Mucosa of descending colon (tissue), 3 donors: ENCODE results near the gene TREM1. TPM values are rescaled to one million over a fixed set of nuclear protein-coding genes. Genes with fewer than 3 reads are reported as not detected.

Experiments
- ATAC-seq: fragments of 200-7000 bp; cut with Tn5 transposase; one replicate; pipeline ENCODE4 v1.9.1; 2020; ENCODE audit warnings: mild to moderate bottlenecking, moderate library complexity
- DNase-seq, 3 donors: peaks; one replicate each; pipeline ENCODE4 v3.0.0-alpha.2; 2020
- H3K36me3 ChIP-seq: fragments of 200-600 bp; one replicate; pipeline ENCODE4 v1.8.0; 2021; ENCODE audit warnings: low read depth, mild to moderate bottlenecking
- H3K4me1 ChIP-seq: fragments of 200-600 bp; one replicate; pipeline ENCODE4 v1.8.0; 2021; ENCODE audit warnings: low read depth, mild to moderate bottlenecking
- H3K4me3 ChIP-seq: fragments of 200-600 bp; one replicate; pipeline ENCODE4 v1.8.0; 2021; ENCODE audit warnings: mild to moderate bottlenecking
- H3K9me3 ChIP-seq: fragments of 200-600 bp; one replicate; pipeline ENCODE4 v1.8.0; 2021; ENCODE audit warnings: mild to moderate bottlenecking
- intact Hi-C, 2 donors: fragments of 100-400 bp; cut with DNase I in 1 of 2; cut with micrococcal nuclease in 1 of 2; formaldehyde crosslinking; loops; one replicate each; pipeline versions ENCODE4 v1.11.0 to v1.11.1; 2022; cut with DNase I, micrococcal nuclease
- total RNA-seq, 3 donors: library from RNA; stranded (reverse); fragmentation: NEBNext Ultra II Directional in 2 of 3; extraction: Animal tissue kit (Norgen Biotek cat#: 25700) in 2 of 3; gene quantifications; one replicate each; pipeline versions ENCODE4 v1.2.1 to v1.2.4, GENCODE V29; 2021 to 2023
- TF ChIP-seq, protein P1 (sequence below): fragments of 200-600 bp; IDR thresholded peaks from one replicate; pipeline ENCODE4 v1.8.0; 2022; ENCODE audit warnings: antibody characterized with exemption, mild to moderate bottlenecking
- donor health status: DM: no; HTN: no; CAD: no; lungs with moderate emphysema.
- donor health status: DM: no; HTN: no; CAD: no.
- donor health status: DM: no; HTN: yes; CAD: no.

TREM1 gene
- total RNA-seq, 3 donors from 2014 or later, result 1.2 to 2.0 TPM; not detected in 1

- intact Hi-C loops, result no loop called here
- Histone ChIP-seq H3K4me1 (no peaks in the 10 kb centered on the region), H3K4me3 (no peak overlapping the region), H3K9me3 (no peaks in the 10 kb centered on the region), H3K36me3 (no peaks in the 10 kb centered on the region)
- ATAC-seq (no peak), DNase-seq (no peak)
- TF ChIP-seq, protein P1, sequence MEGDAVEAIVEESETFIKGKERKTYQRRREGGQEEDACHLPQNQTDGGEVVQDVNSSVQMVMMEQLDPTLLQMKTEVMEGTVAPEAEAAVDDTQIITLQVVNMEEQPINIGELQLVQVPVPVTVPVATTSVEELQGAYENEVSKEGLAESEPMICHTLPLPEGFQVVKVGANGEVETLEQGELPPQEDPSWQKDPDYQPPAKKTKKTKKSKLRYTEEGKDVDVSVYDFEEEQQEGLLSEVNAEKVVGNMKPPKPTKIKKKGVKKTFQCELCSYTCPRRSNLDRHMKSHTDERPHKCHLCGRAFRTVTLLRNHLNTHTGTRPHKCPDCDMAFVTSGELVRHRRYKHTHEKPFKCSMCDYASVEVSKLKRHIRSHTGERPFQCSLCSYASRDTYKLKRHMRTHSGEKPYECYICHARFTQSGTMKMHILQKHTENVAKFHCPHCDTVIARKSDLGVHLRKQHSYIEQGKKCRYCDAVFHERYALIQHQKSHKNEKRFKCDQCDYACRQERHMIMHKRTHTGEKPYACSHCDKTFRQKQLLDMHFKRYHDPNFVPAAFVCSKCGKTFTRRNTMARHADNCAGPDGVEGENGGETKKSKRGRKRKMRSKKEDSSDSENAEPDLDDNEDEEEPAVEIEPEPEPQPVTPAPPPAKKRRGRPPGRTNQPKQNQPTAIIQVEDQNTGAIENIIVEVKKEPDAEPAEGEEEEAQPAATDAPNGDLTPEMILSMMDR, result no peak
These were observed 34.7 kb upstream of the TREM1 start for GRCh38 chr6:41321183-41321582.

DNA sequence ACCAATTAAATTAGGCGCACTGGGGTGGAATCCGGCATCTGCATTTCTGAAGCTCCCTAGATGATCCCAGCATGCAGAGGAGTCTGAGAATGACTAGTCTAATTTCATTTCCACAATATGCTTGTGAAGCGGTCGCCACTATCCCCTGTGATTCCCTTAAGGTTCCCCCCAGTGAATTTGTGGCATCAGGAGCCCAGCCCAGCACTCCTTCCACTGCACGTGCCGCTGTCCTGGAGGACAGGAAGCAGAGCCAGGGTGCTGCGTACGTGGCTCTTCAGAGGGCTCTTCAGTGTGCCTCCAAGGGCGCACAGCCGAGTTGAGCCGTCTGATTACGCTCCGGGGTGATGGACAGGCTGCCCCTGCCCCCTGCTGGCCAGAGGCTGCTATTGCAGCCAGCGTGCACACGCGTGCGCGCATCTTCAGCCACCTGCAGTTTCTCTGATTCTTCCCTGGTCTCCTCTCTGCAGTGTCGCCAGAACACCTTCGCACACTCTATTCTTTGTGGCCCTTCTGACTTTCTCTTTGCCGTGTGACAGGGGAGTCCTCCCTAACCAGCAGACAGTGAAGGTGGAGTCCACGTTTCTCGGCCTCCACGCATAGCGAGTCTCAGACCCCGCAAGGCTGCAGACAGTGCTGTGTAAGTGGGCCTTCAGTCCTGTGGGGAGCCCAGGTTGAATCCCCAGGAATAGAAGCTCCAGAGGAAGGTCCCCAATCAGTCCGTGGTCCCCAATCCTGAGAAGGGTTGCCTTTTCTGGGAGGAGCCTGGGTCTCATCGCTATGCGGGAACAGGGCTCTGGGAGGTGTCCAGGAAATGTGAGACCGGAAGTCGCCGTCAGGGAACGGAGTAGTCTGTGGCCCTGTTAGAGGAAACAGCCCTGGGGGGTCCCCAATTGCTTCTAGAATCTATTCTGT, 32.4 kb upstream of the TREM1 start:
- TF ChIP-seq, protein P1, result peak; percentile 99
- H3K4me3 ChIP-seq, result no peak overlapping the region
- H3K4me1 ChIP-seq, result no peaks in the 10 kb centered on the region
- DNase-seq (peak; percentile 85 to 88 (median 87)), ATAC-seq (peak; percentile 97)
- H3K36me3 ChIP-seq, result no peaks in the 10 kb centered on the region
- intact Hi-C loops, result no loop called here
- no peaks in the 10 kb centered on the region for H3K9me3 ChIP-seq

- no peaks in the 10 kb centered on the region for H3K9me3 ChIP-seq
- no peaks in the 10 kb centered on the region for H3K4me1 ChIP-seq
- H3K4me3 ChIP-seq, result no peak overlapping the region
- intact Hi-C loops, result no loop called here
- ATAC-seq, result no peak
- TF ChIP-seq, protein P1, result no peak
- H3K36me3 ChIP-seq, result no peaks in the 10 kb centered on the region
- no peak for DNase-seq
These were observed 31.8 kb upstream of the TREM1 start for GRCh38 chr6:41318261-41318653.

DNA sequence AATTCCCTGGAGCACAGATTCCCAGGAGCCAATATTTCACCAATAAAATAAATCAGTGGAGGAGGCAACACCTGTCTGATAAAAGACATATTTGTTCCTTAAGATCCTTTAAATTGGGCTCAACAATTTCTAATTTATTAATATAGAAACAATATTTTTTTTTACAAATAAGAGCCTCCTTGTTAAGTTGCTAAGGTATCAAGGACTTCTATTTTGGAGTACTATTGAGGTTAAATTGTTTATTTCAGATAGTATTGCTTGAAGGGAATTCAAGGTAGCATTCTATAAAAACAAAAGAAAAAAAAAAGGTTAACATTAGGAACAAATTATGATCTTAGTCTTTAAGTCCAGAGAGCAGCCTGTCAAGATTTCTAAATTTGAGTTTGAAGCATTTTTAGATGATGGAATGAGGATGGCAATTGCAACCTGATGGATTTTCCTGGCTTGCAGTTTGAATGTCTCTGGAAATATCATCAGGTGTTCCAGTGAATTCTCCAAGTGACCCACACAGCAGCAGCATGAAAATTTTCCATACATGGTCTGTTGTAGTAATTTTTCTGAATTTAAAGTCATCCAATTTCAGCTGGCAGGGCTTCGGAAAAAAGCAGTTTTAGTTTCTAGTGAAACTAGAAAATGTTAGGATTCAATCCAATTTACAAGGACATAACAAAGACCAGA, 29.6 kb upstream of the TREM1 start:
- DNase-seq, result no peak
- intact Hi-C loops, result no loop called here
- no peak for ATAC-seq
- H3K4me1 ChIP-seq, result no peaks in the 10 kb centered on the region
- TF ChIP-seq, protein P1, result no peak
- no peak overlapping the region for H3K4me3 ChIP-seq
- no peaks in the 10 kb centered on the region for H3K9me3 ChIP-seq
- no peaks in the 10 kb centered on the region for H3K36me3 ChIP-seq

- intact Hi-C loops, result no loop called here
- ATAC-seq (no peak), DNase-seq (no peak)
- H3K4me1 ChIP-seq, result no peaks in the 10 kb centered on the region
- H3K36me3 ChIP-seq, result no peaks in the 10 kb centered on the region
- H3K9me3 ChIP-seq, result no peaks in the 10 kb centered on the region
- H3K4me3 ChIP-seq, result no peak overlapping the region
- TF ChIP-seq, protein P1, result no peak
These were observed 28.7 kb upstream of the TREM1 start for GRCh38 chr6:41315203-41315602.
